Kidney epithelial cell (primary cell): ENCODE measurements around the gene KCNIP4. TPM values are rescaled to one million over a fixed set of nuclear protein-coding genes. Genes with fewer than 3 reads are reported as not detected.

Experiments used
- DNase-seq: peaks from one replicate; pipeline ENCODE4 v3.0.0-alpha.2; 2010; ENCODE audit warnings: low read depth
- H3K27me3 ChIP-seq: 2 replicates; pipeline ENCODE4 v1.6.0; 2011; ENCODE audit warnings: low read length; ENCODE audit not compliant: control insufficient read depth, insufficient read depth
- H3K36me3 ChIP-seq: 2 replicates; pipeline ENCODE4 v1.5.1; 2011; ENCODE audit warnings: low read length; ENCODE audit not compliant: control insufficient read depth, insufficient read depth
- H3K4me3 ChIP-seq: 2 replicates; pipeline ENCODE4 v1.5.1; 2011; ENCODE audit warnings: low read depth, mild to moderate bottlenecking, control low read depth, low read length
- CTCF ChIP-seq: IDR thresholded peaks from 2 replicates; pipeline ENCODE4 v1.5.1; 2011; ENCODE audit warnings: mild to moderate bottlenecking, moderate library complexity, low read length, control low read depth, inconsistent platforms; ENCODE audit not compliant: insufficient read depth, poor library complexity, severe bottlenecking
- total RNA-seq: library from RNA; depleted of rRNA; stranded (reverse); fragments of >200 nt; gene quantifications from 2 replicates; pipeline ENCODE4 v1.2.3, GENCODE V29; 2015

KCNIP4 gene
- total RNA-seq, 1 donor from 2014 or later: 5.5 TPM

- peaks cover 19% of the 10 kb centered on the region for H3K27me3 ChIP-seq
- DNase-seq: no peak
- no peak for TF ChIP-seq CTCF
- no peaks in the 10 kb centered on the region for H3K36me3 ChIP-seq
- H3K4me3 ChIP-seq: peak overlapping the region; percentile 45
Observed at GRCh38 chr4:21947791-21948346, 703 bp downstream of the KCNIP4 start.

GRCh38 chr4:21946858-21947257, 1.7 kb downstream of the KCNIP4 start:
- Histone ChIP-seq H3K27me3 (peaks cover 19% of the 10 kb centered on the region), H3K36me3 (no peaks in the 10 kb centered on the region), H3K4me3 (no peak overlapping the region)
- TF ChIP-seq CTCF: no peak
- DNase-seq: no peak

- no peak for DNase-seq
- no peak for TF ChIP-seq CTCF
- Histone ChIP-seq H3K36me3 (no peaks in the 10 kb centered on the region), H3K27me3 (no peaks in the 10 kb centered on the region), H3K4me3 (no peak overlapping the region)
Observed at GRCh38 chr4:21921526-21922180, 26.9 kb downstream of the KCNIP4 start.

- H3K4me3 ChIP-seq: no peak overlapping the region
- H3K36me3 ChIP-seq: no peaks in the 10 kb centered on the region
- no peak for TF ChIP-seq CTCF
- H3K27me3 ChIP-seq: no peaks in the 10 kb centered on the region
- DNase-seq: no peak
Observed at GRCh38 chr4:21915761-21916160, 32.8 kb downstream of the KCNIP4 start.

- peak; percentile 16 for DNase-seq
- Histone ChIP-seq H3K27me3 (no peaks in the 10 kb centered on the region), H3K4me3 (no peak overlapping the region), H3K36me3 (no peaks in the 10 kb centered on the region)
- TF ChIP-seq CTCF: no peak
Observed at GRCh38 chr4:21901831-21902230, 46.7 kb downstream of the KCNIP4 start.

GRCh38 chr4:21901281-21901680, 47.3 kb downstream of the KCNIP4 start:
- no peak for DNase-seq
- no peak for TF ChIP-seq CTCF
- Histone ChIP-seq H3K36me3 (no peaks in the 10 kb centered on the region), H3K27me3 (no peaks in the 10 kb centered on the region), H3K4me3 (no peak overlapping the region)
